Spleen (tissue), 13 donors: ENCODE measurements around the gene MRPL45. TPM values are rescaled to one million over a fixed set of nuclear protein-coding genes. Genes with fewer than 3 reads are reported as not detected.
"Not testable (repeated sequence)": the region's sequence is repeated elsewhere in the genome, so short reads cannot be mapped to it uniquely, and the experiment has no call there.

Experiments
- DNase-seq: peaks from one replicate; pipeline ENCODE4 v3.0.0-alpha.2; 2020
- H3K27ac ChIP-seq, 8 donors: fragments of 200-600 bp; sonication (generic) in 7 of 8; 1 replicate in 4 of 8; 2 replicates in 4 of 8; pipeline versions ENCODE4 v1.5.0 to v1.8.0; 2016 to 2021; ENCODE audit warnings: inconsistent platforms in 4 of 8, mild to moderate bottlenecking in 4 of 8, moderate library complexity in 1 of 8
- H3K27me3 ChIP-seq, 7 donors: fragments of 200-600 bp; sonication (generic) in 6 of 7; replicated peaks in 1 of 7; 1 replicate in 4 of 7; 2 replicates in 3 of 7; pipeline versions ENCODE4 v1.5.0 to v1.8.0; 2016 to 2021; ENCODE audit warnings: inconsistent platforms in 3 of 7, mild to moderate bottlenecking in 1 of 7
- H3K36me3 ChIP-seq, 6 donors: fragments of 200-600 bp; sonication (generic) in 5 of 6; 1 replicate in 4 of 6; 2 replicates in 2 of 6; pipeline versions ENCODE4 v1.5.0 to v1.8.0; 2016 to 2021; ENCODE audit warnings: inconsistent platforms in 2 of 6
- H3K4me1 ChIP-seq, 6 donors: fragments of 200-600 bp; sonication (generic) in 5 of 6; 1 replicate in 3 of 6; 2 replicates in 3 of 6; pipeline versions ENCODE4 v1.5.0 to v1.8.0; 2016 to 2021; ENCODE audit warnings: inconsistent platforms in 3 of 6
- H3K4me3 ChIP-seq, 8 donors: fragments of 200-600 bp; sonication (generic) in 7 of 8; 1 replicate in 4 of 8; 2 replicates in 4 of 8; pipeline versions ENCODE4 v1.5.0 to v1.8.0; 2016 to 2021; ENCODE audit warnings: inconsistent platforms in 4 of 8, mild to moderate bottlenecking in 4 of 8, moderate library complexity in 2 of 8
- H3K9me3 ChIP-seq, 8 donors: fragments of 200-600 bp; sonication (generic) in 7 of 8; 1 replicate in 4 of 8; 2 replicates in 4 of 8; pipeline versions ENCODE4 v1.5.0 to v1.8.0; 2016 to 2021; ENCODE audit warnings: inconsistent platforms in 4 of 8
- POLR2AphosphoS5 ChIP-seq, 3 donors: sonication (generic); formaldehyde crosslinking; IDR thresholded peaks; one replicate each; pipeline ENCODE4 v1.5.1; 2017; ENCODE audit warnings: antibody characterized with exemption in 3 of 3
- WGBS, 5 donors: extraction: QIAGEN DNeasy Blood & Tissue Kit in 3 of 5; methylation state at CpG; one replicate each; pipeline versions ENCODE4 v1.1.5 to v1.1.7; 2013 to 2018; 5-methylcytosine and 5-hydroxymethylcytosine counted together
- intact Hi-C: fragments of 100-400 bp; cut with DNase I; formaldehyde crosslinking; loops from one replicate; pipeline ENCODE4 v1.15.0; 2023; ENCODE audit warnings: low total_unique reads
- long read RNA-seq, 2 donors: transcript quantifications; one replicate each; lab custom pipeline, GENCODE V29; 2026
- polyA plus RNA-seq, 3 donors: library from polyadenylated mRNA; stranded (reverse); fragments of 200-250 nt; gene quantifications; one replicate each; pipeline ENCODE4 v1.2.1, GENCODE V29; 2013
- total RNA-seq, 7 donors: library from RNA; depleted of rRNA in 3 of 7; stranded (reverse); fragments of >200 nt in 3 of 7; fragmentation: NEBNext Ultra II Directional in 4 of 7; extraction: Animal tissue kit (Norgen Biotek cat#: 25700) in 4 of 7; gene quantifications; one replicate each; pipeline versions ENCODE4 v1.1.0 to v1.2.1, GENCODE V29; 2016 to 2021
- donor health status: healthy with polysubstance abuse.
- donor health status: DM: no; HTN: no; CAD: no; lungs with moderate emphysema.
- donor health status: DM: no; HTN: no; CAD: no.
- donor health status: Bipolar disorder and iron deficiency.
- donor health status: healthy.
- donor health status: DM: no; HTN: no; CAD: no.
- donor health status: DM: yes; HTN: yes; CAD: no.

Gene MRPL45
- total RNA-seq = 10 to 100 TPM; 17.4 to 25.5 (median 19.3) TPM
- polyA plus RNA-seq = 10 to 100 TPM; 17.8 to 25.6 (median 24.1) TPM
- long read RNA-seq, donor 1, transcript MRPL45-203 (8 exons, 1,705 nt) = major isoform, 11 of 12 reads
- long read RNA-seq, donor 1, partial matches to known transcripts = 0 of 12 reads
- long read RNA-seq, donor 1, other reads (novel, unspliced or antisense) = 0 of 12 reads
- long read RNA-seq, donor 2, transcript MRPL45-203 (8 exons, 1,705 nt) = major isoform, 5 of 5 reads
- long read RNA-seq, donor 2, partial matches to known transcripts = 0 of 5 reads
- long read RNA-seq, donor 2, other reads (novel, unspliced or antisense) = 0 of 5 reads

DNA sequence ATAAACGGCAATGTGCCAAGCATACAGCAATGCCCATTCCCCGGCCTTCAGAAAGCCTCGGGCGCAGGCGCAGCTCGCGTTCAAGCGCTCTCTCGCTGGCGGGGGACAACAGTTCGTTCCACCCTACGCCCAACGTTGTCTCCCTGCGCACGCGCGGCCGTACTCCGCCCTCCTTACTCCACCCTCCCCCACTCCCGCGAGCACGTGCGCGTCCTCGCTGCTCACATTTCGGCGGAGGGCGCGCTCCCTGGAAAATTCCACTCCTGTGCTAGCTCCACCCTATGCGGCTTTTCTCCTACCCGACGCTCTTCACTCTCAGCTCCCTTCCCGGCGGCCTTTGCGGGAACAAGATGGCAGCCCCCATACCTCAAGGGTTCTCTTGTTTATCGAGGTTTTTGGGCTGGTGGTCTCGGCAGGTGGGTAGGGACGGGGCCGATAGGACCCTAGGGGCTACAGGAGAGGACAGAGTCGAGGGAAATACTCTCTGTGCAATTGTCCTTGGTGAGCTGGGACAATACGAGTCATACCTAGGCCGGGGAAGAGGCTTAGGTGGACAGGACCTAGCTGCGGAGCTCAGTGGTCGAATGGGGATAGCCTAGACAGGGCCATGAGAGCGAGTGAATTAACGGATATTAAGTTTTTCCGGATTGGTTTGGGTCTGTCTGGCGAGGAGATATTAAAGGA lies at the start of gene MRPL45:
Gene MRPL45, plus strand, starts transcription at position 335 of the 684 bp plus-strand sequence. Its CDS starts 16 bp downstream, at position 351.
- H3K27me3 ChIP-seq, H3K9me3 ChIP-seq, H3K4me1 ChIP-seq, intact Hi-C loops: not testable (repeated sequence)
- peak; percentile 74 to 87 (median 86) for TF ChIP-seq POLR2AphosphoS5 (IDR thresholded peaks at IDR 0.05)
- Histone ChIP-seq H3K36me3 (peaks cover 0 to 25% (median 5%) of the 10 kb centered on the region in 6 donors), H3K27ac (peak within 1 kb of the TSS; percentile 35 to 84 (median 80)), H3K4me3 (peak within 1 kb of the TSS; percentile 33 to 69 (median 44))
- peak; percentile 98 for DNase-seq
- 0 to 1% (median 1%) methylated on average over 46 to 48 of the region's 48 CpGs for WGBS, 5 donors

- H3K9me3 ChIP-seq, H3K4me3 ChIP-seq, H3K27ac ChIP-seq, H3K36me3 ChIP-seq, DNase-seq, H3K27me3 ChIP-seq, intact Hi-C loops: not testable (repeated sequence)
- 94 to 97% (median 96%) methylated on average over 9 to 10 of the region's 14 CpGs for WGBS, 5 donors
- H3K4me1 ChIP-seq = peaks cover 0 to 39% (median 19%) of the 10 kb centered on the region in 6 donors
Observed at GRCh38 chr17:38253191-38253590, 43.8 kb upstream of the MRPL45 start.

- 44 to 66% (median 46%) methylated on average over 2 of the region's 2 CpGs for WGBS, 5 donors
- Histone ChIP-seq H3K4me1 (peaks cover 0 to 39% (median 19%) of the 10 kb centered on the region in 6 donors), H3K27ac (peak overlapping the region in 1 of 8 donors; percentile 21)
- H3K9me3 ChIP-seq, H3K27me3 ChIP-seq, H3K4me3 ChIP-seq, intact Hi-C loops, DNase-seq, H3K36me3 ChIP-seq: not testable (repeated sequence)
Observed at GRCh38 chr17:38254357-38254756, 42.6 kb upstream of the MRPL45 start.

DNA sequence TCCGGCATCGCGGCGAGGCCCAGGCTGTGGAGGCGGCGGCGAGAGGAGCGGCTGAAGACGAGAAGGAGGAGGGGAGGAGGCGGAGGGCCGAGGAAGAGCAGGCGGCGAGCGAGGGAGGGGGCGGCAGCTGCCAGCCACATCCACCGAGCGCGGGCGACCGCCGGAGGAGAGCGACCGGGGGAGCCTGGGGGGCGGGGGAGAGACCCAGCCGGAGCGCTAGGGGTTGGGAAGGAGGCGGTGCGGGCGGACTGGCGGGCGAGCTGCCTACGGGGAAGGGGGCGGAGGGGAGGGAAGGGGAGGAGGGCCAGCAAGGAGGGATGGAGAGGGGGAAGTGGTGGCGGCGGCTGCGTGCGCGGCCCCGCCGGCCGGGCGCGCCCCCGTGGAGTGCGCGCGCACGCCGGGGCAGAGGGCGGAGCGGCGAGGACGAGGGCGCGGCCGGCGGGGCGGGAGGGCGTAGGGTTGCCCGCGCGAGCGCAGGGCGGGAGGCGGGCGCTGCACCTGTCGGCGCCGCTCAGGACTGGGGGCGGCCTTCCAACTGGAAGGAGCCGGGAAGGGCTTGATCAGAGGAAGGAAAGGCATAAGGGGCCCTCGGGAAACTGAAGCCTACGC lies 39.9 kb upstream of the MRPL45 start:
- intact Hi-C loops, H3K9me3 ChIP-seq, H3K36me3 ChIP-seq, H3K27me3 ChIP-seq: not testable (repeated sequence)
- Histone ChIP-seq H3K27ac (peak overlapping the region in 6 of 8 donors; percentile 70 to 90 (median 88)), H3K4me1 (peaks cover 0 to 29% (median 14%) of the 10 kb centered on the region in 6 donors), H3K4me3 (peak overlapping the region in 7 of 8 donors; percentile 30 to 76 (median 55))
- peak; percentile 34 to 67 (median 35) for TF ChIP-seq POLR2AphosphoS5 (IDR thresholded peaks at IDR 0.05)
- DNase-seq = peak; percentile 95
- WGBS, 5 donors = 0 to 1% (median 1%) methylated on average over 1 to 49 of the region's 73 CpGs

DNA sequence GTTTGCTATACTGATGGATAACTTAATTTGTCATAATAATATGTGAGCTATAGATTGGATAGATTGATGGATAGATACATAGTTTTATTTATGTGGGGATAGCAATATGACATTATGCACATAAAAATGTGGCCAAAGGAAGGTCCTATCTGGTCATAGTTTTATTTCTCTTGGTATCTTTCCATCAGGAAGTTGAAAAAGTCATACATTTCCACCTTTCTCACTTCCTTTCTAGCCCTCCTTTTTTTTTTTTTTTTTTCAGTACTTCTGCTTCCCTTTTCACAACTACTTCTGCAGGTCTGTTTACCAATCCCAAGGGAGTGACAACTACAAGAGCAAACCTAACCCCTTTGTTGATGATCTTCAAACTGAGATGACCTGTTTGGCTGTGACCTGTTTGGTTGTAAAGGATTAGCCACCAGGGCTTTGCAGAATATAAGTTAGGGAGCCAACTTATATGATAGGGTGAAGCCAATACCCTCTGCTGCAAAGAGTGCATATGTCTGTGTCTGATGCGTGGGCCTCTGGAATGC lies 30.9 kb upstream of the MRPL45 start:
- H3K4me3 ChIP-seq, intact Hi-C loops, DNase-seq, H3K9me3 ChIP-seq, H3K36me3 ChIP-seq, H3K27me3 ChIP-seq, H3K4me1 ChIP-seq: not testable (repeated sequence)
- 81 to 100% (median 87%) methylated on average over 1 of the region's 1 CpG for WGBS, 5 donors
- peak overlapping the region in 1 of 8 donors; percentile 59 for H3K27ac ChIP-seq

DNA sequence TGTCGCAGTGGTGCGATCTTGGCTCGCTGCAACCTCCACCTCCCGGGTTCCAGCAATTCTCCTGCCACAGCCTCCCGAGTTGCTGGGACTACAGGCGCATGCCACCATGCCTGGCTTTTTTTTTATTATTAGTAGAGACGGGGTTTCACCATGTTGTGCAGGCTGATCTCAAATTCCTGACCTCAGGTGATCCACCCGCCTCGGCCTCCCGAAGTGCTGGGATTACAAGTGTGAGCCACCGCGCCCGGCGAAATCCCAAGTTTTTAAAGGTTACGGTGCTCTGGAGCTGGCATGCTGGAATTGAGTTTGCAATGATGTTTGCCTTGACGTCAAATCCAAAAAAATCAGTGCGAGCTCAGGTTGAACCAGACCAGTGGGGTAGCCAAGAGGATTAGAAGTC lies 30.4 kb upstream of the MRPL45 start:
- not testable (repeated sequence) for H3K36me3 ChIP-seq

GRCh38 chr17:38268138-38268537 lies 28.8 kb upstream of the MRPL45 start:
- H3K36me3 ChIP-seq, H3K27me3 ChIP-seq, H3K27ac ChIP-seq, H3K4me3 ChIP-seq, intact Hi-C loops, H3K9me3 ChIP-seq, DNase-seq, H3K4me1 ChIP-seq: not testable (repeated sequence)
- WGBS, 5 donors = 66 to 80% (median 72%) methylated on average over 2 to 3 of the region's 3 CpGs

More for the DNA sequence above, 30.4 kb upstream of the MRPL45 start:
- H3K27me3 ChIP-seq, H3K4me1 ChIP-seq, intact Hi-C loops, DNase-seq, H3K9me3 ChIP-seq, H3K4me3 ChIP-seq: not testable (repeated sequence)
- 95 to 98% (median 96%) methylated on average over 15 to 17 of the region's 17 CpGs for WGBS, 5 donors
- H3K27ac ChIP-seq = peak overlapping the region in 1 of 8 donors; percentile 59

DNA sequence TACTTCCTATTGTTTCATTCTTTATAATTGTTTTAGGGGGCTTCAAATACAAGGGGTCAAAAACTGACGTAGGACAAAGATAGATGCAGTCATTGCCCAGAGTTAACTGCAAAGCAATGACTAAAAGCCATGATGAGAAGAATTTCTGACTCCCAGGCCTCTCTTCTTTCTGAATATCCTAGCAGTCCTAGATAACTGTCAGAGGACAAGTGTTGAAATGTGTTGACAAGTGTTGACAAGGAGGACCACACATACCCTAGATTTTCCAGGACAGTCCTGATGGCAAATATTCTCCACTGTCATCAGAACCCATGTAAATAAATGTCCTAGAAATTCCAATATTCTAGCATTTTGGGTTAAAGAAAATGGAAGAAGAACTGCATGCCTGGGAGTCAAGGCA lies 27.9 kb upstream of the MRPL45 start:
- 73 to 88% (median 85%) methylated on average over 1 of the region's 1 CpG for WGBS, 5 donors
- intact Hi-C loops, H3K4me1 ChIP-seq, DNase-seq, H3K36me3 ChIP-seq, H3K4me3 ChIP-seq, H3K27ac ChIP-seq, H3K9me3 ChIP-seq, H3K27me3 ChIP-seq: not testable (repeated sequence)

- H3K36me3 ChIP-seq, H3K4me3 ChIP-seq, DNase-seq, H3K27ac ChIP-seq, intact Hi-C loops, H3K27me3 ChIP-seq, H3K4me1 ChIP-seq, H3K9me3 ChIP-seq: not testable (repeated sequence)
Observed at GRCh38 chr17:38269552-38269951, 27.4 kb upstream of the MRPL45 start.

DNA sequence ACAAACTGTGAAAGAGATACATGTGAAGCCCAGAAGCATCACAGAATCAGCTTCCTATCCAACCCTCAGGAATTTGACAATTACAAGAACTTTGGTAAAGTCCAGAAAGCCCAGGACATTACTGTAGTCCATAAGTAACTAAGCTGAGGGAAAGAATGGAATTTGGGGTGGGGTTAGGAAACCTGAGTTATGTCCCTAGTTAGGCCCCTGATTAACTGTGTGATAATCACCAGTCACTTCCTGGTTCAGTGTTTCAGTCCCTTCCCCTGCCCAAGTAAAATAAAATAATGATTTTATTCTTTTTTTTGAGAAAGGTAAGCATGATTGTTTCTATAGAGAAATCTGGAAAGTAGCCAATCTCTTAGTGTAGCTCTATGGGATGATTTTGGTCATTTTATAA lies 11.0 kb upstream of the MRPL45 start:
- H3K36me3 ChIP-seq, DNase-seq, H3K27ac ChIP-seq, H3K4me1 ChIP-seq, H3K4me3 ChIP-seq, H3K9me3 ChIP-seq, intact Hi-C loops, H3K27me3 ChIP-seq: not testable (repeated sequence)
